ENCODE results near the gene HCLS1.
"Not testable (repeated sequence)": the region's sequence is repeated elsewhere in the genome, so short reads cannot be mapped to it uniquely, and the experiment has no call there.

HCLS1 gene

GRCh38 chr3:121598564-121598963 lies 62.1 kb downstream of the HCLS1 start:
- no peak overlapping the region for H2AFZ ChIP-seq (ENCODE audit: low read length)
- no peak overlapping the region for H3K9ac ChIP-seq (ENCODE audit: low read length)
- H3K4me2 ChIP-seq (ENCODE audit: low read length) = no peak overlapping the region
- H3K27me3 ChIP-seq (ENCODE audit: insufficient read depth, low read length) = no peaks in the 10 kb centered on the region
- H3K9me2 ChIP-seq (ENCODE audit: low read depth, low read length) = no peaks in the 10 kb centered on the region
- TF ChIP-seq CTCF (IDR thresholded peaks at IDR 0.05; ENCODE audit: low read length) (no peak), EZH2 (IDR thresholded peaks at IDR 0.05; ENCODE audit: borderline replicate concordance, low read length) (no peak)
- H3K36me3 ChIP-seq (ENCODE audit: insufficient read depth, low read length) = no peaks in the 10 kb centered on the region
- H3K9me3 ChIP-seq (ENCODE audit: low read length) = no peaks in the 10 kb centered on the region
- no peak overlapping the region for H3K27ac ChIP-seq (ENCODE audit: low read depth, low read length, poor library complexity, severe bottlenecking)
- H3F3A ChIP-seq (ENCODE audit: insufficient read depth, low read length) = no peaks in the 10 kb centered on the region
- H3K4me1 ChIP-seq (ENCODE audit: insufficient read depth, low read length, severe bottlenecking) = peaks cover 10% of the 10 kb centered on the region
- no peaks in the 10 kb centered on the region for H4K20me1 ChIP-seq (ENCODE audit: insufficient read depth, low read length)
- no peak overlapping the region for H3K4me3 ChIP-seq (ENCODE audit: low read depth, low read length, poor library complexity, severe bottlenecking)
- no peaks in the 10 kb centered on the region for H3K79me2 ChIP-seq (ENCODE audit: insufficient read depth, low read length)

- Histone ChIP-seq H3K27me3 (ENCODE audit: insufficient read depth, low read length) (no peaks in the 10 kb centered on the region), H3F3A (ENCODE audit: insufficient read depth, low read length) (no peaks in the 10 kb centered on the region), H3K4me3 (ENCODE audit: low read depth, low read length, poor library complexity, severe bottlenecking) (no peak overlapping the region), H3K4me1 (ENCODE audit: insufficient read depth, low read length, severe bottlenecking) (peaks cover 23% of the 10 kb centered on the region), H4K20me1 (ENCODE audit: insufficient read depth, low read length) (no peaks in the 10 kb centered on the region), H3K9me3 (ENCODE audit: low read length) (no peaks in the 10 kb centered on the region), H3K9ac (ENCODE audit: low read length) (no peak overlapping the region), H3K27ac (ENCODE audit: low read depth, low read length, poor library complexity, severe bottlenecking) (no peak overlapping the region), H3K79me2 (ENCODE audit: insufficient read depth, low read length) (no peaks in the 10 kb centered on the region), H2AFZ (ENCODE audit: low read length) (0 out of 2 replicates have a peak overlapping the region, but pooled peaks have one; percentile 26), H3K4me2 (ENCODE audit: low read length) (no peak overlapping the region), H3K36me3 (ENCODE audit: insufficient read depth, low read length) (no peaks in the 10 kb centered on the region), H3K9me2 (ENCODE audit: low read depth, low read length) (no peaks in the 10 kb centered on the region)
- TF ChIP-seq CTCF (IDR thresholded peaks at IDR 0.05; ENCODE audit: low read length) (no peak), EZH2 (IDR thresholded peaks at IDR 0.05; ENCODE audit: borderline replicate concordance, low read length) (no peak)
Measured at GRCh38 chr3:121595765-121596406, 64.8 kb downstream of the HCLS1 start.

GRCh38 chr3:121594850-121595249 lies 65.9 kb downstream of the HCLS1 start:
- no peak overlapping the region for H3K9ac ChIP-seq (ENCODE audit: low read length)
- peak overlapping the region; percentile 11 for H3K27ac ChIP-seq (ENCODE audit: low read depth, low read length, poor library complexity, severe bottlenecking)
- no peak for TF ChIP-seq EZH2 (IDR thresholded peaks at IDR 0.05; ENCODE audit: borderline replicate concordance, low read length)
- no peak for TF ChIP-seq CTCF (IDR thresholded peaks at IDR 0.05; ENCODE audit: low read length)
- no peaks in the 10 kb centered on the region for H3K9me2 ChIP-seq (ENCODE audit: low read depth, low read length)
- no peaks in the 10 kb centered on the region for H3K79me2 ChIP-seq (ENCODE audit: insufficient read depth, low read length)
- no peaks in the 10 kb centered on the region for H3K36me3 ChIP-seq (ENCODE audit: insufficient read depth, low read length)
- H4K20me1 ChIP-seq (ENCODE audit: insufficient read depth, low read length) = no peaks in the 10 kb centered on the region
- H2AFZ ChIP-seq (ENCODE audit: low read length) = no peak overlapping the region; the same call in 1 of the 2 replicates
- H3K4me2 ChIP-seq (ENCODE audit: low read length) = no peak overlapping the region
- H3F3A ChIP-seq (ENCODE audit: insufficient read depth, low read length) = no peaks in the 10 kb centered on the region
- H3K4me1 ChIP-seq (ENCODE audit: insufficient read depth, low read length, severe bottlenecking) = peaks cover 23% of the 10 kb centered on the region
- H3K4me3 ChIP-seq (ENCODE audit: low read depth, low read length, poor library complexity, severe bottlenecking) = no peak overlapping the region
- no peaks in the 10 kb centered on the region for H3K27me3 ChIP-seq (ENCODE audit: insufficient read depth, low read length)
- no peaks in the 10 kb centered on the region for H3K9me3 ChIP-seq (ENCODE audit: low read length)

GRCh38 chr3:121593806-121594205 lies 66.9 kb downstream of the HCLS1 start:
- not testable (repeated sequence) for H3F3A ChIP-seq (ENCODE audit: insufficient read depth, low read length); H3K9me3 ChIP-seq (ENCODE audit: low read length); H3K79me2 ChIP-seq (ENCODE audit: insufficient read depth, low read length); H4K20me1 ChIP-seq (ENCODE audit: insufficient read depth, low read length); H3K9me2 ChIP-seq (ENCODE audit: low read depth, low read length); H3K27me3 ChIP-seq (ENCODE audit: insufficient read depth, low read length); H3K36me3 ChIP-seq (ENCODE audit: insufficient read depth, low read length)
- Histone ChIP-seq H3K9ac (ENCODE audit: low read length) (peak overlapping the region; percentile 32; the same call in 1 of the 2 replicates), H3K4me1 (ENCODE audit: insufficient read depth, low read length, severe bottlenecking) (peaks cover 22% of the 10 kb centered on the region), H3K4me2 (ENCODE audit: low read length) (peak overlapping the region; percentile 78), H3K27ac (ENCODE audit: low read depth, low read length, poor library complexity, severe bottlenecking) (peak overlapping the region; percentile 82), H2AFZ (ENCODE audit: low read length) (peak overlapping the region; percentile 7; the same call in 1 of the 2 replicates), H3K4me3 (ENCODE audit: low read depth, low read length, poor library complexity, severe bottlenecking) (peak overlapping the region; percentile 55)

Data from OCI-LY1 (cell line).